Stimulated activated CD4-positive, alpha-beta T cell treated with anti-CD3 and anti-CD28 coated beads, Interleukin-1b, Interleukin-23, amount 100 ng/mL, for 1 hour (primary cell): Measurements from ENCODE around the gene STAT1.
"Not testable (repeated sequence)": the region's sequence is repeated elsewhere in the genome, so short reads cannot be mapped to it uniquely, and the experiment has no call there.

ENCODE experiments used
- DNase-seq, 2 donors: peaks; one replicate each; pipeline ENCODE4 v3.0.0-alpha.2; 2020; ENCODE audit warnings: low read depth in 2 of 2

The STAT1 gene

DNA sequence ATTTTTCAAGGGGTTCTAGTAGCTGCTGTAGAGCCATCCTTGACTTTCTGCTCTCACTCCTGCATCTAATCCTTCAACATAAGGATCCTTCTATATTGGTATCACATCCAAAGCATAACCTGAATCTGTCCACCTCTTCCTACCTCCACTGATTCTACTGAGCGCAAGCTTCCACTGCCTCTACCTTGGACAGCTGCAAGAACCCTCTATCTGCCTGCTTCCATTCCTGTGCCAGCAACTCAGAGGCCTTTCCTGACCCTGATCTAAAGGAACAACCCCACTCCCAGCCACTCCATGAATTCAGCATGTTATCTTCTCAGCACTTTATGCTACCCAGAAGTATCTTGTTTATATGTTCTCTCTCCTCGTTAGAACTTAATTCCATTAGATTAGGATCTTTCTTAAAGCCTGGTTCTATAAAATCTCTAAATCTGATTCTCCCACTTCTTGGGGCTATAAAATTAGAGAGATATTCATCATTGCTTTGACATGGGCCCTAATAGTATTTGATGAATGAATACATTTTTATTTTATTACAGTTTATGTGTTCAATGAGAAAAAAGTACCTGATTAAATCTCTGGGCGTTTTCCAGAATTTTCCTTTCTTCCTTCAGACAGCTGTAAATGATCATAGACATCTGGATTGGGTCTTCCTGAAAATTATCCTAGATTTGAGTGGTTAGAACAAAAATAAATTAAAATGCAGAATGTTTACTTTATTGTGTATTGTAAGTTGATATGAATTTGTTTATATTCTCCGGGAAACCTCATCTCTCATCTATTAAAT lies 6.8 kb downstream of the STAT1 start:
- no peak for DNase-seq

DNA sequence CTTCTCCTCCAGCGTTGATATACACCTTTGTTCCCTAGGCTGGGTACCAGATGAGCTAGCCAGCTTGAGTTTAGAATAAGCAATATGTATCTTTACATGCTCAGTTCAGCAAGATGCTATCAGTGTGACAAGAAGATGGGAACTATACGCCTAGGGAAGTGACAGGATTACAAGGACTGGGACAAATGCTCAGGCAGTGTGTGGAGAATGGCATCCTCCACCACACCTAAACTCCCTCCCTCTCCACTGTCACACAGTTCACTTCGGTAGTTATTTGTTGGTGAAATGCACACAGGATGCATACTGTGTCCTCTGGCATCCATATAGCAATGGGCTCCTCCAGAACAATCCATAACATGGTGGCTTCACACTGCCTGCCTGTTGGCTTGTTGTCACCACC lies 7.7 kb downstream of the STAT1 start:
- DNase-seq, result no peak

DNA sequence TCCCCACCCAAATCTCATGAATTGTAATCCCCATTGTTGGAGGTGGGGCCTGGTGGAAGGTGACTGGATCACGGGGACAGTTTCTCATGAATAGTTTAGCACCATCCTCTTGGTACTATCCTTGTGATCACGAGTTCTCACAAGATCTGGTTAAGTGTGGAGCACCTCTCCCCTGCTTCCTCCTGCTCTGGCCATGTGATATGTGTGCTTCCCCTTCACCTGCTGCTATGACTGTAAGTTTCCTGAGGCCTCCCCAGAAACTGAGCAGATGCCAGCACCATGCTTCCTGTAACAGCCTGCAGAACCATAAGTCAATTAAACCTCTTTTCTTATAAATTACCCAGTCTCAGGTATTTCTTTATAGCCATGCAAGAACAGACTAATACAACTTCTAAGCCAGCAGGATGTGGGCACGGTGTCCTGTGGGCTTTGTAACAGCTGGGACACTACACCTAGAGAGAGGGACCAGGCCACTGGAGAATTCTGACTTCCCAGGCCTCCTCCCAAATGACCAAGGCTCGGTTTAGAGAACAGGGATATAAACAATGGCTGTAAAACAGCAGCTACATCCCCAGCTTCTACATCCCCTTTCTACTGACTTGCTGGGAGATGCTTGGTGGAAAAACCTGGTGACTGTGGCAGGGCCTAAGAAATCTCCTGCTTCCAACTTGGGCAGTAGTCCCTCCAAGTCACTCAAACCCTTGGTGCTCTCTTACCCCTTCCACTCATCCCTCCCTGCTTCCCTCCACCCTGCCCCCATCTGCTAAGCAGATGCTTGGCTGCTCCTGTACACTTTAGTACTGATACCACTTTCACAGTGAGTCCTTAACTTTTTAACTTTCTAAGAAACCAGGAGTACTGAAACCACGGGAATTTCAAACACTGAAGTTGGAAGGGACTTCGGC lies 10.3 kb downstream of the STAT1 start:
- no peak for DNase-seq

DNA sequence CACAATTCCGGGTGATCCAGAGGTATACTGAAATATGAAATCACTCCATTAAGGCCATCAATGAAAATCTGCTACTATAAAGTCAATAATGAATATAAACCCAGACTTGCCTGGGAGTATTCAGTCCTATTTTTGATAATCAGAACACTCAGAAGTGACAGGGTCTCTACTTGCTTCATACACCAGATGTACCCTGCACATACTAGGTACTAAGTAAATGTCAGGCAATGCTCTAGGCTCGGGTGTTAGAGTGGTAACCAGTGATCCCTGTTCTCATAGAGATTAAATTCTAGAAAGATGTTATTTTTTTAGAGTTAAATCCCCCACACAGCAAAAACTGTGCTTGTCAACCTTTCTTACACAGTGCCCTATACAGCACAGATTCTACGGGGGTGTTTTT lies 12.3 kb downstream of the STAT1 start:
- DNase-seq, result no peak

DNA sequence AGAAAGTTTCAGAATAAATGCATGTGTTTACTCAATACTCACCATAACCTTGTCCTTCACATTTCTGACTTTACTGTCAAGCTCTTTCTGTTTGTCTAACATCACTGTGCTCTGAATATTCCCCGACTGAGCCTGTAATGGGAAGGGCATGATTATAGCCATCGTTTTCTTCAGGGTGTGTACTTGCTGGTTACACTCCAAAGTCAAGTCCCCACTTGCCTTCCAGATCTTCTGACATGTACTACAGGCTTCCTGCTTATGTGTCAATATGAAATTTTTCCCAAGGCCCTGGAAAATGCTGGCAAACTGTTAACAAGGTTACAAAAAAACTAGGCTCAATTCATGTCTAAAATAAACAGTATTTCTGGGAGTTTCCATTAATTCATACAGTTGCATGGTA lies 12.9 kb downstream of the STAT1 start:
- DNase-seq, result no peak

DNA sequence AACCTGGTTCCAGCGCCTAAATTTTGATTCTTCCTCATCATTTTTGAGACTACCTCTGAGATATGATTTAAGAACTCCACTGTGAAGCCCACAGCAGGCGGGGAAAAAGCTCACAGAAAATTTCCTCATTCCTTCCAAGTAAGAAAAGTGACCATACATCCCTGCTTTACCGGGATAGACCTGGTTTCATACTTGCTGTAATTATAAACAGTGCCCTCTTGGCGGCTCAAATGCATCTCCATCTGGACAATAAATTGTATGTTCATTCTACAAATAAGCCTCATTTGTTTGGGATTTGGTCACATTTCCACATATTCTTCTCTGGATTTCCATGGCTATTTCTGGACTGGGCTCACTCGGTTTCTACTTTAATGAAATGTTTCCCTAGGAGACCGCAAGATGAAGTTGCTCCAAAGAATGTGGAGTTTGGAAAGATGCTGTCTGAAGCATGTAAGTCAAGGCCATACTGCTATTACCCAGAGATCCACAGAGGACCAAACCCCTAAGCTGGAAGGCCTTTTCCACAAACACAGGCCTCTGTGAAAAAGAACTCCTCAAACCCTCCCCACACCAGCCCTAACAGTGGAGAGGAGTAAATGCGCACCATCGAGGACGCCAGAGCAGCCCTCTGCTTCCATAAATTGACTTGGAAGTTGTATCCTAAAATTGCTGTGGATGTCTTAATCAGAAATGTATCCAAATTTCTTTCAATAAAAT lies 13.9 kb downstream of the STAT1 start:
- no peak for DNase-seq

DNA sequence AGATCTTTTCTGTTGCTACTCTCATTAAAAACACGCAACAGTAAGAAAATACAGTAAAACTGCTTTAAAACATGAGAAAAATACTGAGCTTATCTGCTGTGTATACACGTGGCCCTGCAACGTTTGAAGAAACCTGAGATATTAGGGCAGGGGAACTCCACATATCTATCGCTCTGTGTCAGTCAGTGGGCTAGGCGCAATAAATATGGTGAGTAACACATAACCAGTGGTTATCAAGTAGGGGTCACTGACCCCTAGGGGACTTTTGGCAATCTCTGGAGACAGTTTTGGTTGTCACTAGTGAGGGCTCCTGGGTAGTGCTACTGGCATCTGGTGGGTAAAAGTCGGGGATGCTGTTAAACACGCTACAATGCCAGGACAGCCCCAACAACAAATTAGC lies 14.9 kb downstream of the STAT1 start:
- no peak for DNase-seq

DNA sequence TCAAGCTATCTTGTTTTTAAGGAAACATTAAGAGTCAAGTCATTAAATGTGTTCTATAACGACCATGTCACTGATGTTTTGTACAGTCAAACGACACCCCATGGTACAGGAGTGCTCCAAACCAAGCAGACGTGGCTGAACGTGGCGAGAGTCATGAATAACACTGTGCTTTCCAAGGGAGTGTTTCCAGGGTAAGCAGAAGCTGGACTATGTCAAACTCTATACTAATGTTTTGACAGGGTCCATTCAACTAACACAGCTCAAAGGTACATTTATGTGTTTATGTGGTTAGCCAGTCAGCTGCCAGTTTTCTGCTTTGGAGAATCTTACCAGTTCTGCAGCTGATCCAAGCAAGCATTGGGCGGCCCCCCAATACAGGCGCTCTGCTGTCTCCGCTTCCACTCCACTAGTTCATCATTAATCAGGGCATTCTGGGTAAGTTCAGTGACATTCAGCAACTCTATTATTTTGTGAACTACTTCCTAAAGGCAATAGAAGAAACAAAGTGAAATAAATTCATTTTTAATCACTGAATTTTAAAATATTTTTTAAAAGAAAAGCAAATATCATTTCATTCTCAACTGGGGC lies 16.4 kb downstream of the STAT1 start:
- DNase-seq, result no peak

DNA sequence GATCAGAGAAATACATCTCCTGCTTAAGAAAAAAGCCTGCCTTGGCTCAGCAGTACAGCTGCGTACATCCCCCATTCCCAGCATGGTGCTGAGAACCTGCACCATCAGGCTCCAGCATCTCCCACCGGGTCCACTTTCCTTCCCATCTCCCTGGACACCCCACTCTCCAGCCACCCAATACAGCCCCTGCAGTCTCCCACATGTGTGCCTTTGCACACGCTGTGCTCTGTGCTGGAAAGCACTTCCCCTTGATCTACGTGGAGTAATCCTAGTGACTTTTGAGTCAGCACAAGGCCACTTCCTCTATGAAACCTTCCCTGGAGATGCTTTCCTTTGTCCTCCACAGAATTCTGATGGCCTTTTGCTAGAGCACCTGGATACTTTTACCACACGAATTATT lies 17.0 kb downstream of the STAT1 start:
- no peak for DNase-seq

DNA sequence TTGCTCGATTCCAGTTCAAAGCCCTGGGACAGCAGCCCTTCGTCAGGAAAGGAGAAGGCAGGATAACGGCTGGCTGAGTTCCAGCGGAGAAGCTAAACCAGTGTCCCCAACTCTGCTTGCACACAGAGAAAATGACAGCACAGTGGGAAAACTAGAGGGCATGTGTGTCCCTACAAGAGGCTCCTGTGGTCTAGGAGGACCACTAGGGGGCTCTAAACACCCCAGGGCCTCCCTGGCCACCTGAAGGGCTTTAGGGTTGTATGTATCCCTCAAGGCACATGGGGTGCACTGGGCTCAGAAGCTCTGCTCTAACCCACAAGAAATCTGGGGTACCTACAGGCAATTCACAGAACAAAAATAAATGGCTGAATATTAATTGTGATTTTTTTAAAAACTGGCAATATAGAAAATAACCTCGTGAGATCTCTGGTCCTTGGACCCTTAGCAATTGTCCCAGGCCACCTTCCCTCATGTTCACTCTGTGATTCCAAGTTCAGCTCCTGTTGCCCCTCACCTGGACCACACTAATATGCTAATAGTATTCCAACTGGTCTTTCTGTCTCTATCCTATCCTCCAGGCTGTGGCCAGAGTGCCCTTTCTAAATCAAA lies 17.5 kb downstream of the STAT1 start:
- DNase-seq, result no peak

DNA sequence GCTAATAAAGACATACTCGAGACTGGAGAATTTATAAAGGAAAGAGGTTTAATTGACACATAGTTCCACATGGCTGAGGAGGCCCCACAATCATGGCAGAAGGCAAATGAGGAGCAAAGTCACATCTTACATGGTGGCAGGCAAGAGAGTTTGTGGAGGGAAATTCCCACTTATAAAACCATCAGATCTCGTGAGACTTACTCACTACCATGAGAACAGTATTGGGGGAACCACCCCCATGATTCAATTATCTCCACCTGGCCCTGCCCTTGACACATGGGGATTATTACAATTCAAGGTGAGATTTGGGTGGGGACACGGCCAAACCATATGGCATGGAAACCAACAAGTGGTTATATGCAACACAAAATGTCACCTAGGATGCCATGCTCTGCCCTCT lies 18.7 kb downstream of the STAT1 start:
- not testable (repeated sequence) for DNase-seq

DNA sequence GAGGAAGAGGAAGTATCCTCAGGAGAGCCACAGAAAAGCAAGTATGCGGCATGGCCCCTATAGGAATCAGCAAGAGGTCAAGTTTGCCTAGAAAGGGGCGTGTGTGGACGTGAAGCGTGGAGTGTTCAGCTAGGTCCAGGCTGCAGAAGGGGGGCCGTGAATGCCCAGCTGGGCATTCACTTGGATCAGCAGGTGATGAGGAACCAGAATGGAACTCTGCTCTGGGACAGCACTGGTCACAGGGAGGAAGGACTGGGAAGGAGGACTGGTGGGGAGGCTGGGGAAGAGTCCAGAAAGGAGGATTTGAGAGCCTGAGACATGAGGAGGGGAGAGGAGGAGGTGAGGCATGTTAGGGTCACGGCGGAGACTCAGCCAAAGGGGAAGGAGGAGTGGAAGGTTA lies 19.8 kb downstream of the STAT1 start:
- no peak for DNase-seq

DNA sequence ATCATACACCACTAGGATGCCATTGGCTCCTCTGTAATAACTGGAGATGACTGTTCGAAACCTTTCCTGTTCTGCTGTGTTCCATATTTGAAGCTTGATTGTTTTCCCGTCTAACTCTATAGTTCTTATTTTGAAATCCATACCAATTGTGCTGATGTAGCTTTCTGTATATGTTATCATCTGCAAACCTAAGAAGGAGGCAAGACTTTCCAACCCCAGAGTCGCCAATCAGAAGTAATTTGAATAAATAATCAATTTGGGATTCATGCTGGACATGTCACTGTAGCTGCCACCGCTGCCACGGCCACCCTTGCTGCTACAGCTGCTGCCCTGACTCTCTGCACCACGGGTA lies 20.7 kb downstream of the STAT1 start:
- no peak for DNase-seq

DNA sequence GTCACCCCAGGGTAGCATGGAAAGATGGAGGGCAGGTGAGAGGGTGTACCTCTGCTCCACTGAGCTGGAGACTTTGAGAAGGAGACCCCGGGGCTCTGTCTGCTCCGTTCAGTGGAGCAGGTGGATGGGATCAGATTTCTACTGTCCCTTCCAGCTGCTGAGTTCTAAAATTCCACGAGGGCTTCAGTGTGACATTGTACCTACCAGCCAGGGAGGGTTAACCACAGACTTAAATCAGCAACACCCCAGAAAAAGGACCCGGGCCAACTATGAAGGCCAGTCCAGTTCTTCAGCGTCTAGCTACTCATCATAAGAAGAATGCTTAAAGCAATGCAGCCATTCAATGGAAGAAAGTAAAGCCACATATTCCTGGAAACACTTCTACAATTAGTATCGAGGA lies 23.8 kb downstream of the STAT1 start:
- no peak for DNase-seq

DNA sequence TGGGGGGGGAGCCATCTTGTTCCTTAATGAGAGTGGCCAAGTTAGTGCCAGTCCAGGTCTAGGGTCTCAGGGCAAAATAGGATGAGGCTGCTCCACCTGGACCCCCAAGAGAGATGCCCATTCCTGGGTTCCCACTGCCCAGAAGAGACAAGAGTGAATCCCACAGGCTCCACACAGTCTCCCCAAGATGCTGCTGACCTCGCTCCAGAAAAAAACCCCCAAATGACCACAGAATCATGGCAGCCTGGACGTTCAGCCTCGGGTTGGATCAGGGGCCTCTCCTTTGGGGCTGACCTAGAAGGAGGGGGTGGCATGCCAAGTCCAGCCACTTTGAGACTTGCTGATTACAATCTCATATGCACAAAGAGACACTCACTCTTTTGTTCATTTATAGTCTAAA lies 25.1 kb downstream of the STAT1 start:
- no peak for DNase-seq

DNA sequence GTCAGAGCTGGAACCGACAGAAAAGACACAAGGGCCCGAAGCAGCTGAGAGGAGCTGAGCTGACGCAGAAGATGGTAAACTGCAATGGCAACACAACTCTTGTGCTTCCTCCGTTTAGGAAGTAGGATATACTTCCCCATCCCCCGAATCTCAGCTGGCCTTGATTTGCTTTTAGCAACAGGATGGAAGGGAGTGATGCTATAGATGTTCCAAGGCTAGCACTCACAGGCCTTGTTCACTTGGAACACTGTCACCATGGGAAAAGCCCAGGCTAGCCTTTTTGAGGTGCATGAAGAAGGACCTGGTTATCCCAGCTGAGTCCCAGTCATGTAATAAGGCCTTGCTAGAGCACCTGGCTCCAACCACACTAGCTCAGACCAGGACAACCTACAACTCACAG lies 26.0 kb downstream of the STAT1 start:
- DNase-seq, result no peak

DNA sequence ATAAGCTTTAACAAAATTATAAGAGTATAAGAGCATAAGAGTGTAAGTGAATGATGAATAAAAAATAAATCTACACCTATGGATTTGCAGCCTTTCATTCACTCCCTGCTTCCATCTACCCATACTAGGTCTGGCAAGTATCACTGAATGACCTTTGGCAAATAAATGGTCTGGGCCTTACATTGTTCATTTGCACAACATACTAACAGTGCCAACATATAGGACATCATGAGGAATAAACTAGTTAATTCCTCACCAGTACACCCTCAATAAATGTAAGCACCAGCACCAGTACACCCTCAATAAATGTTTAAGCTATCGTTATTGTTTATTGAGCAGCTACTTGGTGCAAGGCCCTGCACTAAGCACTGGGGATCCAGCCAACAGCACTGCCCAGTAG lies 26.9 kb downstream of the STAT1 start:
- DNase-seq, result no peak

DNA sequence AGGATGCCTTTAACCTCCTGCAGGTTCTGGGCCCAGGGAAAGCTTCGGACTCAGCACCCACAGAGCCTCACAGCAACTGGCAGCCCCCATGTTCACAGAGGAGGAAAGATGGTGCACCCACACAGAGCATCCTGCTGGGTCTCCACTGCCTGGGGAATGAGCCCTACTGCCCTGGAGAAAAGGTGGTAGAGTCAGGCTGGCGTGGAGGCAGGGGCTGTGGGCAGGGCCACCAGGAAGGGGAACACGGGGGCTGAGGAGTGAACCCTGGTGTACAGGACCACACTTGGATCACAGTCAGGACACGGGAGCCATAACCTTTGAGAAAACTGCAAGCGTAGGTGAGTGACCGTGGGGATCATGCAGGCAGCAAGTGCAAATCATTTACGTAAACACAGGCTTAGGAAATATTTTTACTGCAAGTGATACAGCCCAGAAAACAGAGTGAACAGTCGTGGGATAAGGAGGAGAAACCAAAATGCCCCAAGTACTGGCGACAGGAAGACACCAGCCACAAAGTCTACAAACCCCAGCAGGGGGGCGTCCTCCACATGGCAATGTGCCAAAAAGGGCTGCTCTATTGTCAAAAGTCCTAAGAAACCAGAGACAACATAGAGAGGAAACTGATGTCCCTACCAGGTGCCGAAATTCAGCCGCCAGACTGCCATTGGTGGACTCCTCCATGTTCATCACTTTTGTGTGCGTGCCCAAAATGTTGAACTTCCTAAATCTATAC lies 27.6 kb downstream of the STAT1 start:
- DNase-seq, result no peak

DNA sequence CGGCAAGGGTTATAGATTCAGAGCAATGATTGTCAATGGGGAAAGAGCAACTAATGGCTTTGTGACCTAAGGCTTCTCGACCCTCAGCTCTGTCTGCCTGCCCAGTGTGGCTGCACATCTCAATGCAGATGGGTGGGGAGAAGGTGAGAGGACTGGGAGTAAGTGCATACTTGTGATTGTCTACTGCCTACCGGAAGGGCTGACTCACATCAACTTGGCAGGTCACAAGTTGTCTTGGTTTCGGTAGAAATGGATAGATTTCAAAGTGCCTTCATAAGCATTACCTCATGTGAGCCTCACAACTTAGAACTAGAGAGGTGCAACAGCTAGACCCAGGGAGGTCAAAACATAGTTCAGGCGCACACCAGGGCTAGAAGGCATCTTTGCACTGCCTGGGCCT lies 29.4 kb downstream of the STAT1 start:
- DNase-seq, result no peak

DNA sequence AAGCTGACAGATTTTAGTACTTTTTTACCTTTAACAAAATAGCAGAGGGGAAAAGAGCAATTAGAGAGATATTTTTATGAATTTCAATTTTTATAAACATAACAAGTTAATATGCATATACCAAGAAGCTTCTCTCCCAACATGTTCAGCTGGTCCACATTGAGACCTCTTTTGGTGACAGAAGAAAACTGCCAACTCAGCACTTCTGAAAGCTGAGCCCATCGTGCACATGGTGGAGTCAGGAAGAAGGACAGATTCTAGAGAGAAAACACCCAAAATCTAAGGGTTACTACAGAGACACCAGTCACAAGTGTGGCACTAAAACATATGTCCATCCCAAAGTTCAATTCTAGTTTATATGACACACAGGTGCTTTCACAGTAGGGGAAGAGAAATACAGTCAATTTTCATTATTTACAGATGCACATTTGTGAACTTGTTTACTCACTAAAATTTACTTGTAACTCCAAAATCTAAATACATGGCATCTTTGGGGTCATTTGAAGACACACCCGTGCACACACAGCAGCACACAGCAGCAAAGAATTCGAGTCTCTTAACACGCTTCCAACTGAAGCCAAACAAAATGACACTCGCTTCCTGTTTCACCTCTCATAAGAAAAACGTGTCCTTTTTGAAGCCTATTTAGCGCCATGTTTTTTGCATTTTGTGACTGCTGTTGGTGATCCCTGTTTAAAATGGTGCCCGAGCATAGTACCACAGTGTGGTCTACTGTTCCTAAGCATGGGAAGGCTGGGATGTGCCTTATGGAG lies 31.5 kb downstream of the STAT1 start:
- no peak for DNase-seq
